Ishikawa (cell line): Measurements from ENCODE around the gene C1orf21.

Source experiments
- CEBPB ChIP-seq: IDR thresholded peaks from 2 replicates; pipeline ENCODE4 v1.6.1; 2012
- CREB1 ChIP-seq: IDR thresholded peaks from 2 replicates; pipeline ENCODE4 v1.6.1; 2012; ENCODE audit warnings: low read depth
- EGR1 ChIP-seq: IDR thresholded peaks from 2 replicates; pipeline ENCODE4 v1.6.1; 2012
- EP300 ChIP-seq: IDR thresholded peaks from 2 replicates; pipeline ENCODE4 v1.6.1; 2012; ENCODE audit warnings: borderline replicate concordance
- FOXM1 ChIP-seq: IDR thresholded peaks from 2 replicates; pipeline ENCODE4 v1.6.1; 2012; ENCODE audit warnings: low read depth, borderline replicate concordance
- MAX ChIP-seq: IDR thresholded peaks from 2 replicates; pipeline ENCODE4 v1.6.1; 2012
- NFIC ChIP-seq: IDR thresholded peaks from 2 replicates; pipeline ENCODE4 v1.6.1; 2012
- RAD21 ChIP-seq: IDR thresholded peaks from 2 replicates; pipeline ENCODE4 v1.6.1; 2012; ENCODE audit warnings: low read depth
- TAF1 ChIP-seq: IDR thresholded peaks from 2 replicates; pipeline ENCODE4 v1.6.1; 2012; ENCODE audit warnings: low read depth, mild to moderate bottlenecking
- TCF12 ChIP-seq: IDR thresholded peaks from 2 replicates; pipeline ENCODE4 v1.6.1; 2012; ENCODE audit warnings: low read depth
- TEAD4 ChIP-seq: IDR thresholded peaks from 2 replicates; pipeline ENCODE4 v1.6.1; 2012
- USF1 ChIP-seq: IDR thresholded peaks from 2 replicates; pipeline ENCODE4 v1.6.1; 2012
- YY1 ChIP-seq: IDR thresholded peaks from 2 replicates; pipeline ENCODE4 v1.6.1; 2012; ENCODE audit warnings: low read depth
- ZBTB7A ChIP-seq: IDR thresholded peaks from 2 replicates; pipeline ENCODE4 v1.6.1; 2012; ENCODE audit warnings: low read depth
- TF ChIP-seq, protein P1 (sequence below): IDR thresholded peaks from 2 replicates; pipeline ENCODE4 v1.6.1; 2012; ENCODE audit warnings: low read depth, mild to moderate bottlenecking

Gene C1orf21

DNA sequence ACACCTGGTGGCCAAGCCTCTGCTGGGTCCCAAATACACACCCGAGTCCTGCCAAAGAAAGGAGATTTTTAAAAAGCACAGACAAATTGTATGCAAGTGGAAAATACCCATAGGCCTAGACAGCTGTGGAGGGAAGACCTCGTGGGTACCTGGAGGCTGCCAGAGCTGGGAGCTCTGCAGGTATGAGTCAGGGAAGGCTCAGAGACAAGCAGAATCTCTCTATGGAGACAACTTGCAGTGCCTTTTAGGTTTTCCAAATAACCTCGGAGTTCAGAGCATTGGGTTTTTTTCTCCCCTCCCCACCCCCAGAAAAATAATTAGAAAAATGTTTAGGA lies 240.1 kb downstream of the C1orf21 start:
- TF ChIP-seq USF1 (no peak), TCF12 (no peak)
- TF ChIP-seq, protein P1, sequence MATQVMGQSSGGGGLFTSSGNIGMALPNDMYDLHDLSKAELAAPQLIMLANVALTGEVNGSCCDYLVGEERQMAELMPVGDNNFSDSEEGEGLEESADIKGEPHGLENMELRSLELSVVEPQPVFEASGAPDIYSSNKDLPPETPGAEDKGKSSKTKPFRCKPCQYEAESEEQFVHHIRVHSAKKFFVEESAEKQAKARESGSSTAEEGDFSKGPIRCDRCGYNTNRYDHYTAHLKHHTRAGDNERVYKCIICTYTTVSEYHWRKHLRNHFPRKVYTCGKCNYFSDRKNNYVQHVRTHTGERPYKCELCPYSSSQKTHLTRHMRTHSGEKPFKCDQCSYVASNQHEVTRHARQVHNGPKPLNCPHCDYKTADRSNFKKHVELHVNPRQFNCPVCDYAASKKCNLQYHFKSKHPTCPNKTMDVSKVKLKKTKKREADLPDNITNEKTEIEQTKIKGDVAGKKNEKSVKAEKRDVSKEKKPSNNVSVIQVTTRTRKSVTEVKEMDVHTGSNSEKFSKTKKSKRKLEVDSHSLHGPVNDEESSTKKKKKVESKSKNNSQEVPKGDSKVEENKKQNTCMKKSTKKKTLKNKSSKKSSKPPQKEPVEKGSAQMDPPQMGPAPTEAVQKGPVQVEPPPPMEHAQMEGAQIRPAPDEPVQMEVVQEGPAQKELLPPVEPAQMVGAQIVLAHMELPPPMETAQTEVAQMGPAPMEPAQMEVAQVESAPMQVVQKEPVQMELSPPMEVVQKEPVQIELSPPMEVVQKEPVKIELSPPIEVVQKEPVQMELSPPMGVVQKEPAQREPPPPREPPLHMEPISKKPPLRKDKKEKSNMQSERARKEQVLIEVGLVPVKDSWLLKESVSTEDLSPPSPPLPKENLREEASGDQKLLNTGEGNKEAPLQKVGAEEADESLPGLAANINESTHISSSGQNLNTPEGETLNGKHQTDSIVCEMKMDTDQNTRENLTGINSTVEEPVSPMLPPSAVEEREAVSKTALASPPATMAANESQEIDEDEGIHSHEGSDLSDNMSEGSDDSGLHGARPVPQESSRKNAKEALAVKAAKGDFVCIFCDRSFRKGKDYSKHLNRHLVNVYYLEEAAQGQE, result no peak

GRCh38 chr1:184629266-184629665 lies 242.4 kb downstream of the C1orf21 start:
- no peak for TF ChIP-seq CEBPB

DNA sequence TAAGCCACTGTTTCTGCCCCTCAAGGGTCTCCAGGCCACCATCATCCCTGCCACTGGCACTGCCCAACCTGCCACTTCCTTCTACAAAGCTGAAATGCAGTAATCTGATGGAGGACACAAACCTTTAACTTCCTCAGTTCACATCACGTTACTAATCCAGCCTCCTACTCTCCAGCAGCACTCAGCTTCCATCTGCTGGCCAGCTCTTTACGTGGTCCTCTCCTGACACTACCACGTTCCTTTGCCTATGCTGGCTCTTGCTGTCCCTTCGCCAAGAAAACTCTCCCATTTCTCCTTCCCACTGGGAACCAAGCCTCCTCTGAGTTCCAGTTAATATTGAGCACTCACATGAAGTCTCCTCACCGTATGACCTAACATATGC lies 243.8 kb downstream of the C1orf21 start:
- TF ChIP-seq TEAD4 (no peak), EP300 (no peak), NFIC (no peak), TCF12 (no peak), MAX (no peak), YY1 (no peak), RAD21 (no peak), TAF1 (no peak), USF1 (no peak), FOXM1 (no peak), CREB1 (no peak), EGR1 (no peak), ZBTB7A (no peak), CEBPB (no peak)
- TF ChIP-seq, protein P1, result no peak

- no peak for TF ChIP-seq CEBPB
- no peak for TF ChIP-seq NFIC
- no peak for TF ChIP-seq YY1
- TF ChIP-seq RAD21, result no peak
Observed at GRCh38 chr1:184632415-184633175, 245.8 kb downstream of the C1orf21 start.

DNA sequence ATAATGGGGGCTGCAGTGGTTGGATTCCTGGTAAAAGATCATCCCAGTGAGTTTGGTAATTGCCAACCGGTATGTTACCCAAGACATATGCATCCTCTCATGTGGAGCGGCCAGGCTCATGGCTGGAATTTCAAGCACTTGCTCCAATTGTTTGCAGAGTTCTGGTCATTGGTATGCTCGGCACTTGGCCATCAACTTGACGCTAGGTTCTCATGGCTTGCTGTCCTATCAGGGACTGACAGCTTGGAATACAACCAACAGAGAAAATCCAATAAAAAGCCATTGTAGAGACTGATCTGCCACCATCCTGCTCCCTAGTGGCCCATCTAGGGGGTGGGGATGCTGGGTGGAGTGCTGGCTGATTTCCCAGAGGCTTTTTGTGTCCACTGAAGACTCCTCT lies 247.0 kb downstream of the C1orf21 start:
- TF ChIP-seq TAF1 (no peak), EGR1 (no peak), USF1 (no peak), CREB1 (no peak), EP300 (no peak), MAX (no peak), TEAD4 (no peak), NFIC (no peak)

DNA sequence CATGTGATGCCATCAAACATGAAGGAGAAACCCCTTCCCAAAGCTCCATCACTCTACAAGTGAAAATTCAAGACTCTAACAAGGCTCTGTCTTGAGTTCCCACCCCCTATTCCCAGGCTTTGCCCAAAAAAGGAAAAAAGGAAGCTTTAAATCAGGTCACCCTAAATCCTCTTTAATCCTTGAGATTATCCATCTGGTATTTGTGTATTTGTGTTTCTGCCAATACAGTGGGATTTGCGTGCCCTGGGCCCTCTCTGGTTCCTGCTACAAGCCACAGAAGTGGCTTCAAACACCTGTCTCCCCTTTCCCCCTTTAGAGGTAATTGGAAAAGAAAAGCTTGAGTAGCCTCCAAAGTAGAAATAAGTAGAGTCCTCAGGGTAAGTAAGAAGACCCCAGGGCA lies 247.5 kb downstream of the C1orf21 start:
- no peak for TF ChIP-seq CEBPB
- no peak for TF ChIP-seq EGR1
- TF ChIP-seq RAD21, result no peak
- TF ChIP-seq, protein P1, result no peak
- no peak for TF ChIP-seq TEAD4
- TF ChIP-seq CREB1, result no peak
